Measurements from ENCODE around the gene KDELR1. TPM values are rescaled to one million over a fixed set of nuclear protein-coding genes. Genes with fewer than 3 reads are reported as not detected.
"Not testable (repeated sequence)": the region's sequence is repeated elsewhere in the genome, so short reads cannot be mapped to it uniquely, and the experiment has no call there.

KDELR1 gene
- total RNA-seq, 1 donor from 2014 or later = 79.4 TPM

- intact Hi-C loops (cut with micrococcal nuclease) = no loop called here
- peak; percentile 75 for ATAC-seq
Measured at GRCh38 chr19:48398375-48399235, 7.3 kb upstream of the KDELR1 start.

GRCh38 chr19:48398102-48398374, 6.7 kb upstream of the KDELR1 start:
- no peak for DNase-seq
- no peak for ATAC-seq
- intact Hi-C loops (cut with micrococcal nuclease) = no loop called here

More at GRCh38 chr19:48398375-48399235, 7.3 kb upstream of the KDELR1 start:
- peak; percentile 88 for DNase-seq

- intact Hi-C loops (cut with micrococcal nuclease) = no loop called here
- DNase-seq (no peak), ATAC-seq (no peak)
Measured at GRCh38 chr19:48397263-48398101, 6.1 kb upstream of the KDELR1 start.

GRCh38 chr19:48396824-48397176, 5.4 kb upstream of the KDELR1 start:
- intact Hi-C loops (cut with micrococcal nuclease) = no loop called here
- ATAC-seq (no peak), DNase-seq (no peak)

GRCh38 chr19:48396016-48396823, 4.9 kb upstream of the KDELR1 start:
- ATAC-seq (no peak), DNase-seq (no peak)

GRCh38 chr19:48395499-48395898, 4.1 kb upstream of the KDELR1 start:
- ATAC-seq = no peak
- intact Hi-C loops (cut with micrococcal nuclease) = no loop called here

More at GRCh38 chr19:48396016-48396823, 4.9 kb upstream of the KDELR1 start:
- intact Hi-C loops (cut with micrococcal nuclease) = no loop called here

GRCh38 chr19:48395170-48395455, 3.8 kb upstream of the KDELR1 start:
- ATAC-seq (no peak), DNase-seq (no peak)
- intact Hi-C loops (cut with micrococcal nuclease) = no loop called here

More at GRCh38 chr19:48395499-48395898, 4.1 kb upstream of the KDELR1 start:
- no peak for DNase-seq

GRCh38 chr19:48394331-48395169, 3.2 kb upstream of the KDELR1 start:
- intact Hi-C loops (cut with micrococcal nuclease) = no loop called here
- DNase-seq (no peak), ATAC-seq (no peak)

GRCh38 chr19:48393559-48394330, 2.4 kb upstream of the KDELR1 start, which contains the start of gene GRIN2D:
GRIN2D (plus strand) TSS chr19:48393668; CDS start chr19:48398393, 4,725 bp downstream.
- DNase-seq (peak; percentile 36), ATAC-seq (no peak)
- intact Hi-C loops (cut with micrococcal nuclease) = no loop called here

GRCh38 chr19:48392860-48393558, 1.7 kb upstream of the KDELR1 start:
- intact Hi-C loops (cut with micrococcal nuclease) = no loop called here
- ATAC-seq = no peak
- DNase-seq = no peak

GRCh38 chr19:48392006-48392344, 624 bp upstream of the KDELR1 start:
- intact Hi-C loops (cut with micrococcal nuclease); DNase-seq; ATAC-seq: not testable (repeated sequence)

GRCh38 chr19:48390188-48391099, 907 bp downstream of the KDELR1 start:
- intact Hi-C loops (cut with micrococcal nuclease) = no loop called here
- ATAC-seq (peak; percentile 89), DNase-seq (peak; percentile 81)

GRCh38 chr19:48386981-48387380, 4.4 kb downstream of the KDELR1 start:
- no peak for DNase-seq
- intact Hi-C loops (cut with micrococcal nuclease) = no loop called here

GRCh38 chr19:48385461-48386087, 5.8 kb downstream of the KDELR1 start:
- ATAC-seq (no peak), DNase-seq (no peak)
- intact Hi-C loops (cut with micrococcal nuclease) = no loop called here

More at GRCh38 chr19:48386981-48387380, 4.4 kb downstream of the KDELR1 start:
- no peak for ATAC-seq

GRCh38 chr19:48382286-48382685, 9.1 kb downstream of the KDELR1 start:
- no peak for DNase-seq
- intact Hi-C loops (cut with micrococcal nuclease) = no loop called here
- ATAC-seq = no peak
